ENCODE data around the gene NCAM2.

The NCAM2 gene

GRCh38 chr21:21122680-21123079 lies 124.5 kb downstream of the NCAM2 start:
- TF ChIP-seq CEBPB (IDR thresholded peaks at IDR 0.05) (no peak), FOXM1 (IDR thresholded peaks at IDR 0.05; ENCODE audit: borderline replicate concordance, low read depth) (no peak), MAX (IDR thresholded peaks at IDR 0.05) (no peak), NFIC (IDR thresholded peaks at IDR 0.05) (no peak), TCF12 (IDR thresholded peaks at IDR 0.05; ENCODE audit: low read depth) (no peak), YY1 (IDR thresholded peaks at IDR 0.05; ENCODE audit: low read depth) (no peak), TEAD4 (IDR thresholded peaks at IDR 0.05) (no peak), REST (IDR thresholded peaks at IDR 0.05; ENCODE audit: low read depth) (no peak), ZBTB7A (IDR thresholded peaks at IDR 0.05; ENCODE audit: low read depth) (no peak), RAD21 (IDR thresholded peaks at IDR 0.05; ENCODE audit: low read depth) (no peak), TAF1 (IDR thresholded peaks at IDR 0.05; ENCODE audit: low read depth) (no peak), EGR1 (IDR thresholded peaks at IDR 0.05) (no peak), CREB1 (IDR thresholded peaks at IDR 0.05; ENCODE audit: low read depth) (no peak)
- TF ChIP-seq, protein P1, sequence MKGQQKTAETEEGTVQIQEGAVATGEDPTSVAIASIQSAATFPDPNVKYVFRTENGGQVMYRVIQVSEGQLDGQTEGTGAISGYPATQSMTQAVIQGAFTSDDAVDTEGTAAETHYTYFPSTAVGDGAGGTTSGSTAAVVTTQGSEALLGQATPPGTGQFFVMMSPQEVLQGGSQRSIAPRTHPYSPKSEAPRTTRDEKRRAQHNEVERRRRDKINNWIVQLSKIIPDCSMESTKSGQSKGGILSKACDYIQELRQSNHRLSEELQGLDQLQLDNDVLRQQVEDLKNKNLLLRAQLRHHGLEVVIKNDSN (IDR thresholded peaks at IDR 0.05) = no peak

- TF ChIP-seq FOXM1 (IDR thresholded peaks at IDR 0.05; ENCODE audit: borderline replicate concordance, low read depth) = no peak
- no peak for TF ChIP-seq TAF1 (IDR thresholded peaks at IDR 0.05; ENCODE audit: low read depth)
- no peak for TF ChIP-seq CREB1 (IDR thresholded peaks at IDR 0.05; ENCODE audit: low read depth)
- TF ChIP-seq ZBTB7A (IDR thresholded peaks at IDR 0.05; ENCODE audit: low read depth) = no peak
- TF ChIP-seq NFIC (IDR thresholded peaks at IDR 0.05) = no peak
- TF ChIP-seq EGR1 (IDR thresholded peaks at IDR 0.05) = no peak
- TF ChIP-seq YY1 (IDR thresholded peaks at IDR 0.05; ENCODE audit: low read depth) = no peak
- TF ChIP-seq RAD21 (IDR thresholded peaks at IDR 0.05; ENCODE audit: low read depth) = no peak
- no peak for TF ChIP-seq TCF12 (IDR thresholded peaks at IDR 0.05; ENCODE audit: low read depth)
- no peak for TF ChIP-seq MAX (IDR thresholded peaks at IDR 0.05)
- TF ChIP-seq, protein P1 (IDR thresholded peaks at IDR 0.05) = no peak
- TF ChIP-seq REST (IDR thresholded peaks at IDR 0.05; ENCODE audit: low read depth) = no peak
- no peak for TF ChIP-seq TEAD4 (IDR thresholded peaks at IDR 0.05)
- no peak for TF ChIP-seq EP300 (IDR thresholded peaks at IDR 0.05; ENCODE audit: borderline replicate concordance)
- TF ChIP-seq CEBPB (IDR thresholded peaks at IDR 0.05) = no peak
Observed at GRCh38 chr21:21132390-21132789, 134.2 kb downstream of the NCAM2 start.

- TF ChIP-seq NFIC (IDR thresholded peaks at IDR 0.05) = no peak
- no peak for TF ChIP-seq RAD21 (IDR thresholded peaks at IDR 0.05; ENCODE audit: low read depth)
- no peak for TF ChIP-seq FOXM1 (IDR thresholded peaks at IDR 0.05; ENCODE audit: borderline replicate concordance, low read depth)
- no peak for TF ChIP-seq EGR1 (IDR thresholded peaks at IDR 0.05)
- TF ChIP-seq EP300 (IDR thresholded peaks at IDR 0.05; ENCODE audit: borderline replicate concordance) = no peak
- no peak for TF ChIP-seq REST (IDR thresholded peaks at IDR 0.05; ENCODE audit: low read depth)
- no peak for TF ChIP-seq ZBTB7A (IDR thresholded peaks at IDR 0.05; ENCODE audit: low read depth)
- TF ChIP-seq YY1 (IDR thresholded peaks at IDR 0.05; ENCODE audit: low read depth) = no peak
- TF ChIP-seq, protein P1 (IDR thresholded peaks at IDR 0.05) = no peak
- no peak for TF ChIP-seq CEBPB (IDR thresholded peaks at IDR 0.05)
- no peak for TF ChIP-seq TCF12 (IDR thresholded peaks at IDR 0.05; ENCODE audit: low read depth)
- TF ChIP-seq CREB1 (IDR thresholded peaks at IDR 0.05; ENCODE audit: low read depth) = no peak
- no peak for TF ChIP-seq MAX (IDR thresholded peaks at IDR 0.05)
- TF ChIP-seq TEAD4 (IDR thresholded peaks at IDR 0.05) = no peak
- TF ChIP-seq TAF1 (IDR thresholded peaks at IDR 0.05; ENCODE audit: low read depth) = no peak
Observed at GRCh38 chr21:21137986-21138385, 139.8 kb downstream of the NCAM2 start.
